ENCODE data around the gene GRK5.

DNA sequence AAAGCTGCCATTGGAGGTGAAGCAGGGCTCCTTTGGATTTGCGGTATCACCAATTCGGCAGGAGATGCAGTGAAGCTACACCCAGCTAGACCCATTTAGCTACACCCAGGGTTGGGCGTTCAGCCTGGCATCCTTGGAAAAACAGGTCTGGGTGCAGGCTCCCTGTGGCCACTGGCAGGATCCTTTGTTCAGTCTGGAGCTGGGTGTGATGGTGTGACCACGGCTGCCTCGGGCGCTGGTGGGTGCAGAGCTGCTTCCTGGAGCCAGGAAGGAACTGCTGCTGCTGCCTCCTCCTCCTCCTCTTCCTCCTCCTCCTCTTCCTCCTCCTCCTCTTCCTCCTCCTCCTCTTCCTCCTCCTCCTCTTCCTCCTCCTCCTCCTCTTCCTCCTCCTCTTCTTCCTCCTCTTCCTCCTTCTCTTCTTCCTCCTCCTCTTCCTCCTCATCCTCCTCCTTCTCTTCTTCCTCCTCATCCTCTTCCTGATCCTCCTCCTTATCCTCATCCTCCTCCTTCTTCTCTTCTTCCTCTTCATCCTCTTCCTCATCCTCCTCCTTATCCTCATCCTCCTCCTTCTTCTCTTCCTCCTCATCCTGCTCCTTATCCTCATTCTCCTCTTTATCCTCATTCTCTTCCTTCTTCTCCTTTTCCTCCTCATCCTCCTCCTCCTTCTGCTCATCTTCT lies 84.0 kb downstream of the GRK5 start:
- TF ChIP-seq CTCF (IDR thresholded peaks at IDR 0.05) (no peak), EZH2 (IDR thresholded peaks at IDR 0.05) (no peak), EZH2phosphoT487 (IDR thresholded peaks at IDR 0.05) (no peak)
